Measurements from ENCODE around the gene HOXA4.

DNA sequence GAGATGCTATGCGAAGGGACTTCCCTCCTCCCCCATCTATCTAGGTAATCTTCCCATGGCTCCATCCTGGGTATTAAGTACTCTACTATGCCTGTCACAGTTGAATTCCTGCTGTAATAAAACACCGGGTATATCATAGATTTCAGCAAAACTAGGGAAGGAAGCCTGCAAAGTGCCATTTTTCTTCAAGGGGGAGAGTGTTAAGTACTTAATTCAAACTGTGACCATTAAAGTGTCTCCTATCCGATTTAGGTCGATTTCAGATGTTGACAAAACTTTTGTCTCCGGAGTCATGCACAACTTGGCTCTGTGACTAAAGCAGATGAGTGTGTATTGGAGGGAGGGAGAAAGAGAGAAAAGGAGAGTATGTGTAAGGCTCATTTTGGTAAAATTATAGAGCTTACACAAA, 4.6 kb downstream of the HOXA4 start:
- TF ChIP-seq POLR2A (IDR thresholded peaks at IDR 0.05; ENCODE audit: low read depth, low read length): no peak
- no peak for TF ChIP-seq SPI1 (IDR thresholded peaks at IDR 0.05; ENCODE audit: low read depth, low read length)
- TF ChIP-seq POLR2AphosphoS5 (IDR thresholded peaks at IDR 0.05; ENCODE audit: low read depth, low read length): no peak
- TF ChIP-seq POU2F2 (IDR thresholded peaks at IDR 0.05; ENCODE audit: low read depth, low read length): no peak
- no peak for TF ChIP-seq TAF1 (IDR thresholded peaks at IDR 0.05; ENCODE audit: low read depth, low read length)
